ENCODE data around the gene SNX13. TPM values are rescaled to one million over a fixed set of nuclear protein-coding genes. Genes with fewer than 3 reads are reported as not detected.

Gene SNX13
- total RNA-seq, 4 donors from 2014 or later = 74.9 to 154 (median 107) TPM

DNA sequence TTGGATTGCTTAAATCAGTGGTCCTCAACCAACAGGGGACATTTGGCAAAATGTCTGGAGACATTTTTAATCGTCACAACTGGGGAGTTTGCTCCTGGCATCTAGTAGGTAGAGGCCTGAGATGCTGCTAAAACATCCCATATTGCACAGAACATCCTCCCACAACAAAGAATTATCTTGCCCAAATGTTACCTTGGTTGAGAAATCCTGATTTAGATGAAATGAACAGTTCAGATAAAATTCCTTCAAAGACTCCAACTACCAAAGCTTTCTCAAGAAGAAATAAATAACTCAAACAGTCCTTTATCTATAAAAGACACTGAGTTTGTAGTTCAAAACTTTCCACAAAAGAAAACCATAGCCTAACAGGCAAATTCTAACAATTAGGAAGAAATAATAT, 160.9 kb downstream of the SNX13 start:
- Histone ChIP-seq H3K27ac (no peak overlapping the region), H3K4me1 (no peaks in the 10 kb centered on the region), H3K36me3 (no peaks in the 10 kb centered on the region), H3K9me3 (no peaks in the 10 kb centered on the region), H3K27me3 (no peaks in the 10 kb centered on the region), H3K4me3 (no peak overlapping the region)
- no peak for ATAC-seq
- intact Hi-C loops (cut with DNase I; ENCODE audit: low total_unique reads) (loop anchor here (10.0 kb wide), 1 partner anchor 155 kb away; no protein-coding TSS in a partner anchor), in situ Hi-C loops (cut with MboI; ENCODE audit: low sequenced_read_pairs in 4 of 4) (no loop called here)
- DNase-seq = no peak
- TF ChIP-seq POLR2A (IDR thresholded peaks at IDR 0.05) = no peak
- TF ChIP-seq, protein P1, sequence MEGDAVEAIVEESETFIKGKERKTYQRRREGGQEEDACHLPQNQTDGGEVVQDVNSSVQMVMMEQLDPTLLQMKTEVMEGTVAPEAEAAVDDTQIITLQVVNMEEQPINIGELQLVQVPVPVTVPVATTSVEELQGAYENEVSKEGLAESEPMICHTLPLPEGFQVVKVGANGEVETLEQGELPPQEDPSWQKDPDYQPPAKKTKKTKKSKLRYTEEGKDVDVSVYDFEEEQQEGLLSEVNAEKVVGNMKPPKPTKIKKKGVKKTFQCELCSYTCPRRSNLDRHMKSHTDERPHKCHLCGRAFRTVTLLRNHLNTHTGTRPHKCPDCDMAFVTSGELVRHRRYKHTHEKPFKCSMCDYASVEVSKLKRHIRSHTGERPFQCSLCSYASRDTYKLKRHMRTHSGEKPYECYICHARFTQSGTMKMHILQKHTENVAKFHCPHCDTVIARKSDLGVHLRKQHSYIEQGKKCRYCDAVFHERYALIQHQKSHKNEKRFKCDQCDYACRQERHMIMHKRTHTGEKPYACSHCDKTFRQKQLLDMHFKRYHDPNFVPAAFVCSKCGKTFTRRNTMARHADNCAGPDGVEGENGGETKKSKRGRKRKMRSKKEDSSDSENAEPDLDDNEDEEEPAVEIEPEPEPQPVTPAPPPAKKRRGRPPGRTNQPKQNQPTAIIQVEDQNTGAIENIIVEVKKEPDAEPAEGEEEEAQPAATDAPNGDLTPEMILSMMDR (IDR thresholded peaks at IDR 0.05 in 4 of 5, conservative IDR thresholded peaks at IDR 0.05 in 1 of 5) = no peak

DNA sequence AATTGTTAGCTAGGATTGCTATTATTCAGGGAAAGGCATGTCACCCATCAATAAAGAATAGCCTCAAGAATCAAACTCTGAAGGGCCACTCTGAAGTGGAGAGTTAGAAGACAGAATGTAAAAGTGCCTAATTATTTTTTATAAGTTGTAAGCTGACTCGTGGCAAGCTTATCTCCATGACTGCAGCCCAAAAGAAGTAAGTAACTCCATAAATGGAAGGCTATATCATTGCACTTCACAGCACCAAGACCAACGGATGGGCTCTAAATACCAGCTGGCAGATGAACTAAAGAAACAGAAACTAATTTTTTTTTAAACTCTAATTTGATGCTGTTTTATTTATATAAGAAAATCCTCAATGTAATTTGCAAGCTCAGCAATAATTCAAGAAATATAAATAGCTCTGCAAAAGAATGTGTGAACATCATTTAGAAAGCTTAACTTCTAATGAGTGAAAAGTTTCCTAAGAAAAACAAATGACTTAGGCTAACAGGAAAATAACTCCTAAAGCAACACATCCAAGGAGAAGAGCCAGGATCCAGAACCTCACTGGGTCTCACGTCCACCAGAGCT, 165.5 kb downstream of the SNX13 start:
- Histone ChIP-seq H3K27me3 (no peaks in the 10 kb centered on the region), H3K4me3 (no peak overlapping the region), H3K36me3 (no peaks in the 10 kb centered on the region), H3K9me3 (no peaks in the 10 kb centered on the region), H3K27ac (no peak overlapping the region), H3K4me1 (no peaks in the 10 kb centered on the region)
- TF ChIP-seq, protein P1 (IDR thresholded peaks at IDR 0.05 in 4 of 5, conservative IDR thresholded peaks at IDR 0.05 in 1 of 5) = no peak
- TF ChIP-seq POLR2A (IDR thresholded peaks at IDR 0.05) = no peak
- in situ Hi-C loops (cut with MboI; ENCODE audit: low sequenced_read_pairs in 4 of 4) = no loop called here
- ATAC-seq = no peak
- intact Hi-C loops (cut with DNase I; ENCODE audit: low total_unique reads) = loop anchor here (10.0 kb wide), 1 partner anchor 160 kb away; no protein-coding TSS in a partner anchor
- no peak for DNase-seq

- intact Hi-C loops (cut with DNase I; ENCODE audit: low total_unique reads) (loop anchor here (10.0 kb wide), 1 partner anchor 161 kb away; no protein-coding TSS in a partner anchor), in situ Hi-C loops (cut with MboI; ENCODE audit: low sequenced_read_pairs in 4 of 4) (no loop called here)
- Histone ChIP-seq H3K4me1 (no peaks in the 10 kb centered on the region), H3K27ac (peak overlapping the region in 1 of 4 donors; percentile 39), H3K36me3 (no peaks in the 10 kb centered on the region), H3K9me3 (no peaks in the 10 kb centered on the region), H3K27me3 (no peaks in the 10 kb centered on the region), H3K4me3 (no peak overlapping the region)
- no peak for TF ChIP-seq POLR2A (IDR thresholded peaks at IDR 0.05)
- TF ChIP-seq, protein P1 (IDR thresholded peaks at IDR 0.05 in 4 of 5, conservative IDR thresholded peaks at IDR 0.05 in 1 of 5) = no peak
- DNase-seq (no peak), ATAC-seq (peak in 1 of 2 donors; percentile 36)
These were observed 166.0 kb downstream of the SNX13 start for GRCh38 chr7:17774248-17774647.

DNA sequence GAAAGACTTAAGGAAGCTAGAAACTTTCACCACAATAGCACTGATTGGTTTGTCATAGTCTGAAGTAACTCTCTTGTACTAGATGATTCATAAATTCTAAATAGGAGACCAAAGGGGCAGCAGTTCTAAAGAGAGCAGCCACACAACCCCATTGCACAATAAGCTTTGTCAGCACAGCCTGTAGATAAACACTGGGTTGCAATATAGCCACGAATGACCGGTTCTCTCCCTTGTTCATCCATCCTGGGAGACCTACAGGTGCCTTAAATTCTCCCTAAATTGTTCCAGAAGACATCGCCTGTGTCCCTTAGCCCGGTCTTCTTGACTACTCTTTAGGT, 167.0 kb downstream of the SNX13 start:
- TF ChIP-seq POLR2A (IDR thresholded peaks at IDR 0.05) = no peak
- TF ChIP-seq, protein P1 (IDR thresholded peaks at IDR 0.05 in 4 of 5, conservative IDR thresholded peaks at IDR 0.05 in 1 of 5) = no peak
- H3K9me3 ChIP-seq = no peaks in the 10 kb centered on the region
- DNase-seq = peak; percentile 32 to 39
- intact Hi-C loops (cut with DNase I; ENCODE audit: low total_unique reads) (loop anchor here (10.0 kb wide), 1 partner anchor 162 kb away; no protein-coding TSS in a partner anchor), in situ Hi-C loops (cut with MboI; ENCODE audit: low sequenced_read_pairs in 4 of 4) (no loop called here)
- no peak overlapping the region for H3K4me3 ChIP-seq
- no peaks in the 10 kb centered on the region for H3K36me3 ChIP-seq
- ATAC-seq = peak; percentile 79 to 85
- peak overlapping the region in 1 of 4 donors; percentile 44 for H3K27ac ChIP-seq
- H3K27me3 ChIP-seq = no peaks in the 10 kb centered on the region
- no peaks in the 10 kb centered on the region for H3K4me1 ChIP-seq
